HCT116 (cell line): Measurements from ENCODE around the gene SLC6A3. TPM values are rescaled to one million over a fixed set of nuclear protein-coding genes. Genes with fewer than 3 reads are reported as not detected.

ENCODE experiments used
- ATAC-seq: fragments of 200-7000 bp; cut with Tn5 transposase; 2 replicates; pipeline ENCODE4 v1.9.1; 2020; ENCODE audit warnings: mild to moderate bottlenecking, moderate library complexity
- BruUV-seq: library from RNA; stranded (reverse); fragments of 400-500 nt; replicated peaks from 2 replicates; lab custom pipeline; 2021; lab: Mats Ljungman, UMichigan
- CTCF ChIA-PET: fragments of 300-600 bp; sonication (Branson Sonifier 250); formaldehyde crosslinking; loops from one replicate; lab custom pipeline; 2021; ENCODE audit warnings: antibody characterized with exemption; lab: Charles Lee
- POLR2A ChIA-PET: fragments of 300-600, 350-600 bp; sonication (Branson Sonifier 250); formaldehyde crosslinking; loops from one replicate; lab custom pipeline; 2021; ENCODE audit warnings: antibody characterized with exemption; lab: Charles Lee
- RAD21 ChIA-PET, 2 experiments: fragments of 300-600 bp; sonication (Branson Sonifier 250); formaldehyde crosslinking; loops; one replicate each; lab custom pipeline; 2023; ENCODE audit warnings: low total read pairs in 2 of 2; ENCODE audit not compliant: uncharacterized antibody in 2 of 2, unreplicated experiment in 2 of 2, low non-redundant PET in 1 of 2; lab: Charles Lee
- DNase-seq: peaks from one replicate; pipeline ENCODE4 v3.0.0-alpha.2; 2010; ENCODE audit warnings: low read depth, low spot score
- H2AFZ ChIP-seq: fragments of 200-600 bp; shearing (Covaris generic), sonication (generic); 2 replicates; pipeline ENCODE4 v1.6.1; 2017; ENCODE audit warnings: low read depth, mixed run types, mixed read lengths, antibody characterized with exemption, low read length; ENCODE audit not compliant: poor library complexity, severe bottlenecking
- H3K27ac ChIP-seq: 2 replicates; pipeline ENCODE4 v1.5.1; 2012; ENCODE audit warnings: low read depth, low read length
- H3K27me3 ChIP-seq: fragments of 200-600 bp; sonication (generic); 2 replicates; pipeline ENCODE4 v1.6.1; 2016; ENCODE audit warnings: mixed run types, low read length, mixed read lengths; ENCODE audit not compliant: insufficient read depth
- H3K36me3 ChIP-seq, 2 experiments: fragments of 200-500 bp in 1 of 2; fragments of 200-600 bp in 1 of 2; sonication (Bioruptor generic) in 1 of 2; sonication (generic) in 1 of 2; 2 replicates each; pipeline versions ENCODE4 v1.5.1 to v1.6.1; 2014 to 2016; ENCODE audit warnings: low read length in 2 of 2, inconsistent platforms in 1 of 2, mixed read lengths in 1 of 2, mixed run types in 1 of 2; ENCODE audit not compliant: insufficient read depth in 2 of 2, control insufficient read depth in 1 of 2
- H3K4me1 ChIP-seq, 2 experiments: fragments of 200-600 bp in 1 of 2; sonication (generic) in 1 of 2; 2 replicates each; pipeline versions ENCODE4 v1.5.1 to v1.6.1; 2012 to 2017; ENCODE audit warnings: low read length in 2 of 2, inconsistent platforms in 1 of 2, mild to moderate bottlenecking in 1 of 2, mixed read lengths in 1 of 2, mixed run types in 1 of 2, moderate library complexity in 1 of 2; ENCODE audit not compliant: insufficient read depth in 2 of 2, control insufficient read depth in 1 of 2
- H3K4me2 ChIP-seq: fragments of 200-600 bp; sonication (generic); 2 replicates; pipeline ENCODE4 v1.6.1; 2017; ENCODE audit warnings: mixed run types, low read length, mixed read lengths
- H3K4me3 ChIP-seq, 2 experiments: fragments of 200-600 bp in 1 of 2; sonication (generic) in 1 of 2; replicated peaks in 1 of 2; 2 replicates each; pipeline ENCODE4 v1.5.1; 2011 to 2016; ENCODE audit warnings: low read length in 2 of 2, control low read depth in 1 of 2, low read depth in 1 of 2, mild to moderate bottlenecking in 1 of 2, mixed read lengths in 1 of 2, mixed run types in 1 of 2
- H3K79me2 ChIP-seq: fragments of 200-600 bp; sonication (generic); 2 replicates; pipeline ENCODE4 v1.6.1; 2017; ENCODE audit warnings: mild to moderate bottlenecking, mixed run types, low read length, moderate library complexity, mixed read lengths; ENCODE audit not compliant: insufficient read depth
- H3K9ac ChIP-seq: fragments of 200-600 bp; sonication (generic); 2 replicates; pipeline ENCODE4 v1.6.1; 2016; ENCODE audit warnings: low read length, mixed read lengths
- H3K9me2 ChIP-seq: fragments of 200-600 bp; sonication (generic), shearing (Covaris generic); 2 replicates; pipeline ENCODE4 v1.6.1; 2017; ENCODE audit warnings: mixed run types, mild to moderate bottlenecking, moderate library complexity; ENCODE audit not compliant: insufficient read depth
- H3K9me3 ChIP-seq, 2 experiments: fragments of 200-500 bp in 1 of 2; fragments of 200-600 bp in 1 of 2; sonication (Bioruptor generic) in 1 of 2; sonication (generic) in 1 of 2; 2 replicates each; pipeline ENCODE4 v1.6.1; 2014 to 2017; ENCODE audit warnings: low read length in 2 of 2, mixed read lengths in 2 of 2, inconsistent platforms in 1 of 2, low read depth in 1 of 2, mild to moderate bottlenecking in 1 of 2, mixed run types in 1 of 2, moderate library complexity in 1 of 2; ENCODE audit not compliant: control insufficient read depth in 1 of 2, insufficient read depth in 1 of 2
- H4K20me1 ChIP-seq: fragments of 200-600 bp; sonication (generic), shearing (Covaris generic); 2 replicates; pipeline ENCODE4 v1.6.1; 2017; ENCODE audit warnings: mixed run types, mild to moderate bottlenecking, moderate library complexity; ENCODE audit not compliant: insufficient read depth
- CEBPB ChIP-seq: IDR thresholded peaks from 2 replicates; pipeline ENCODE4 v1.6.1; 2012; ENCODE audit warnings: low read depth
- EGR1 ChIP-seq: IDR thresholded peaks from 2 replicates; pipeline ENCODE4 v1.6.1; 2012; ENCODE audit warnings: low read depth
- EZH2 ChIP-seq: fragments of 200-600 bp; sonication (generic); IDR thresholded peaks from 2 replicates; pipeline ENCODE4 v1.6.1; 2017; ENCODE audit warnings: antibody characterized with exemption, mixed run types
- EZH2phosphoT487 ChIP-seq: fragments of 200-600 bp; IDR thresholded peaks from 2 replicates; pipeline ENCODE4 v1.6.1; 2018; ENCODE audit warnings: antibody characterized with exemption, borderline replicate concordance
- FOSL1 ChIP-seq: IDR thresholded peaks from 2 replicates; pipeline ENCODE4 v1.6.1; 2012; ENCODE audit warnings: low read depth
- SRF ChIP-seq: IDR thresholded peaks from 2 replicates; pipeline ENCODE4 v1.6.1; 2012; ENCODE audit warnings: low read depth
- YY1 ChIP-seq: IDR thresholded peaks from 2 replicates; pipeline ENCODE4 v1.6.1; 2011; ENCODE audit warnings: low read length, low read depth, moderate library complexity, mild to moderate bottlenecking; ENCODE audit not compliant: insufficient replicate concordance; ENCODE audit errors: extremely low read depth
- ZFX ChIP-seq: fragments of 450-650 bp; IDR thresholded peaks from 2 replicates; pipeline ENCODE4 v1.6.1; 2017
- ZNF274 ChIP-seq: fragments of 200-500 bp; sonication (Bioruptor generic); IDR thresholded peaks from 2 replicates; pipeline ENCODE4 v1.6.1; 2014; ENCODE audit warnings: mild to moderate bottlenecking, low read depth, low read length, inconsistent platforms
- intact Hi-C: fragments of 100-400 bp; cut with micrococcal nuclease; formaldehyde crosslinking; loops from 2 replicates; pipeline ENCODE4 v1.10.0; 2022
- total RNA-seq: library from RNA; stranded (reverse); gene quantifications from one replicate; pipeline ENCODE4 v1.2.1, GENCODE V29; 2021; ENCODE audit not compliant: unreplicated experiment
- TF ChIP-seq, protein P1 (sequence below), 3 experiments: fragments of 200-600 bp in 1 of 3; sonication (generic) in 1 of 3; IDR thresholded peaks in 2 of 3; conservative IDR thresholded peaks in 1 of 3; 2 replicates each; pipeline ENCODE4 v1.5.1; 2012 to 2017; ENCODE audit warnings: low read depth in 2 of 3, low read length in 2 of 3, antibody characterized with exemption in 1 of 3, borderline replicate concordance in 1 of 3, control low read depth in 1 of 3, mild to moderate bottlenecking in 1 of 3, mixed read lengths in 1 of 3, mixed run types in 1 of 3, moderate library complexity in 1 of 3; ENCODE audit not compliant: insufficient read depth in 1 of 3
- TF ChIP-seq, protein P2 (sequence below): IDR thresholded peaks from 2 replicates; pipeline ENCODE4 v1.6.1; 2011; ENCODE audit warnings: mild to moderate bottlenecking, low read length, moderate library complexity; ENCODE audit not compliant: insufficient replicate concordance; ENCODE audit errors: extremely low read depth

The SLC6A3 gene
- total RNA-seq, 1 experiment from 2014 or later: not detected

DNA sequence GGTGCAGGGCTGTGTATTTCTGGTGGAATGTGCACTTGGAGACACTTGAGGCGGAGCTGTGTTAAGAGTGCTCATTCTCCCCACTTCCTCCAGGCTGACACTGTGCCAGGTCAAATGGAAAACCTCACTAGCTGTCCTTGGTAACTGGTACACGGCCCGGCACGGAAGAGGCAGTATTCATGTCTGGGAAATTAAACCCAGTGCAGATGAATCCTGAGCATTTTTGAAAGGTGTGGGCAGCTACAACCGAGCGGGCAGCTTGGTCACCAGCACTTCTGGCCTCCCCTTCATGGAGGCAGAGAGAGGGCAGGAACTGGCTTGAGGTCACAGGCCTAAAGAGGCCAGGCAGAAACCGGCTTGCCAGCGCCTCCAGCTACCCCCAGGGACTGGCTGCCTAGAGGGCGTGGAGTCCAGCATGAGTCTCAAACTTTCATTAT, 101.9 kb downstream of the SLC6A3 start:
- Histone ChIP-seq H2AFZ (no peak overlapping the region), H3K4me3 (peak overlapping the region; percentile 75 to 97; a peak in 3 of 4 replicates), H3K36me3 (peaks cover 24 to 29% of the 10 kb centered on the region in 2 experiments), H3K27me3 (no peaks in the 10 kb centered on the region), H4K20me1 (no peaks in the 10 kb centered on the region), H3K4me1 (peaks cover 13 to 22% of the 10 kb centered on the region in 2 experiments; a peak in 3 of 4 replicates), H3K4me2 (peak overlapping the region; percentile 97), H3K27ac (no peak overlapping the region), H3K9me2 (no peaks in the 10 kb centered on the region), H3K9me3 (no peaks in the 10 kb centered on the region), H3K9ac (0 out of 2 replicates have a peak overlapping the region, but pooled peaks have one; percentile 79), H3K79me2 (peaks cover 59% of the 10 kb centered on the region)
- RAD21 ChIA-PET: no interaction called here
- DNase-seq: no peak
- TF ChIP-seq ZFX: no peak
- no peak for TF ChIP-seq SRF
- TF ChIP-seq YY1: no peak
- TF ChIP-seq CEBPB: no peak
- no peak for TF ChIP-seq EZH2
- TF ChIP-seq EGR1: no peak
- no peak for TF ChIP-seq EZH2phosphoT487
- TF ChIP-seq FOSL1: no peak
- TF ChIP-seq ZNF274: no peak
- TF ChIP-seq, protein P1, sequence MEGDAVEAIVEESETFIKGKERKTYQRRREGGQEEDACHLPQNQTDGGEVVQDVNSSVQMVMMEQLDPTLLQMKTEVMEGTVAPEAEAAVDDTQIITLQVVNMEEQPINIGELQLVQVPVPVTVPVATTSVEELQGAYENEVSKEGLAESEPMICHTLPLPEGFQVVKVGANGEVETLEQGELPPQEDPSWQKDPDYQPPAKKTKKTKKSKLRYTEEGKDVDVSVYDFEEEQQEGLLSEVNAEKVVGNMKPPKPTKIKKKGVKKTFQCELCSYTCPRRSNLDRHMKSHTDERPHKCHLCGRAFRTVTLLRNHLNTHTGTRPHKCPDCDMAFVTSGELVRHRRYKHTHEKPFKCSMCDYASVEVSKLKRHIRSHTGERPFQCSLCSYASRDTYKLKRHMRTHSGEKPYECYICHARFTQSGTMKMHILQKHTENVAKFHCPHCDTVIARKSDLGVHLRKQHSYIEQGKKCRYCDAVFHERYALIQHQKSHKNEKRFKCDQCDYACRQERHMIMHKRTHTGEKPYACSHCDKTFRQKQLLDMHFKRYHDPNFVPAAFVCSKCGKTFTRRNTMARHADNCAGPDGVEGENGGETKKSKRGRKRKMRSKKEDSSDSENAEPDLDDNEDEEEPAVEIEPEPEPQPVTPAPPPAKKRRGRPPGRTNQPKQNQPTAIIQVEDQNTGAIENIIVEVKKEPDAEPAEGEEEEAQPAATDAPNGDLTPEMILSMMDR (IDR thresholded peaks at IDR 0.05 in 2 of 3, conservative IDR thresholded peaks at IDR 0.05 in 1 of 3; ENCODE audit: borderline replicate concordance in 1 of 3, insufficient read depth in 1 of 3, low read depth in 2 of 3, low read length in 2 of 3): no peak
- TF ChIP-seq, protein P2, sequence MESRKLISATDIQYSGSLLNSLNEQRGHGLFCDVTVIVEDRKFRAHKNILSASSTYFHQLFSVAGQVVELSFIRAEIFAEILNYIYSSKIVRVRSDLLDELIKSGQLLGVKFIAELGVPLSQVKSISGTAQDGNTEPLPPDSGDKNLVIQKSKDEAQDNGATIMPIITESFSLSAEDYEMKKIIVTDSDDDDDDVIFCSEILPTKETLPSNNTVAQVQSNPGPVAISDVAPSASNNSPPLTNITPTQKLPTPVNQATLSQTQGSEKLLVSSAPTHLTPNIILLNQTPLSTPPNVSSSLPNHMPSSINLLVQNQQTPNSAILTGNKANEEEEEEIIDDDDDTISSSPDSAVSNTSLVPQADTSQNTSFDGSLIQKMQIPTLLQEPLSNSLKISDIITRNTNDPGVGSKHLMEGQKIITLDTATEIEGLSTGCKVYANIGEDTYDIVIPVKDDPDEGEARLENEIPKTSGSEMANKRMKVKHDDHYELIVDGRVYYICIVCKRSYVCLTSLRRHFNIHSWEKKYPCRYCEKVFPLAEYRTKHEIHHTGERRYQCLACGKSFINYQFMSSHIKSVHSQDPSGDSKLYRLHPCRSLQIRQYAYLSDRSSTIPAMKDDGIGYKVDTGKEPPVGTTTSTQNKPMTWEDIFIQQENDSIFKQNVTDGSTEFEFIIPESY: no peak
- CTCF ChIA-PET: no interaction called here
- intact Hi-C loops: loop anchor here (10.0 kb wide), 1 partner anchor 251 kb away; no protein-coding TSS in a partner anchor
- ATAC-seq: no peak
- POLR2A ChIA-PET: no interaction called here
- no TSS peak for BruUV-seq

Other genes with a start within 250 kb of the SLC6A3 start
- gene SLC6A19, start 243.8 kb downstream of the SLC6A3 start, total RNA-seq: not detected
- gene SLC6A18, start 220.1 kb downstream of the SLC6A3 start, total RNA-seq: not detected
- gene TERT, start 150.4 kb downstream of the SLC6A3 start, total RNA-seq: 6.9 TPM
- gene CLPTM1L, start 100.3 kb downstream of the SLC6A3 start, total RNA-seq: 98.4 TPM
- 75.0 TPM for gene LPCAT1, start 78.5 kb upstream of the SLC6A3 start, total RNA-seq